ENCODE results near the gene LRRC36.
A peak's percentile ranks its signal among the peaks of the same experiment; 100 is the strongest.

Gene LRRC36

DNA sequence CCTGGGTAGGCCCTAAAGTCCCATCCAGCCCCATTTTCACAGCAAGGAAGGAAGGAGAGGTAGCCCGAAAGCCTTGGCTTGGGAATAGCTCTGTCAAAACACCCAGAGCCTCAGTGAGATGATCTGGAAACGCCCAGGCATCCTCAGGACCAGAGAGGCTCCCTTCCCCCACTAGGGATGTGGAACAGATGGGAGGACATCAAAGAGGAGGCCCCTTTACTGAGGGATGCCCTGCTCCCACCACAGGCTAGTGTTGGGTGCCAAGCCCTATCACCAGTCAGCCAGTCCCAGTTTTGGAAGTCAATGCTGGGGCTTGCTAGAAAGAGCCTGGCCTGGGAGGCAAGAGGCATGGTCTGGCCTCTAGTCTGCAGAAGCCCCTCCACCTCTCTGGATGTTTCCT is 62.0 kb downstream of the LRRC36 start:
- Histone ChIP-seq H3K27ac (replicated peaks) (no peak overlapping the region), H3K4me3 (replicated peaks; ENCODE audit: insufficient read depth, low read length) (no peak overlapping the region), H3K27me3 (ENCODE audit: insufficient read depth, poor library complexity, severe bottlenecking) (peaks cover 12% of the 10 kb centered on the region)
- TF ChIP-seq, protein P1, sequence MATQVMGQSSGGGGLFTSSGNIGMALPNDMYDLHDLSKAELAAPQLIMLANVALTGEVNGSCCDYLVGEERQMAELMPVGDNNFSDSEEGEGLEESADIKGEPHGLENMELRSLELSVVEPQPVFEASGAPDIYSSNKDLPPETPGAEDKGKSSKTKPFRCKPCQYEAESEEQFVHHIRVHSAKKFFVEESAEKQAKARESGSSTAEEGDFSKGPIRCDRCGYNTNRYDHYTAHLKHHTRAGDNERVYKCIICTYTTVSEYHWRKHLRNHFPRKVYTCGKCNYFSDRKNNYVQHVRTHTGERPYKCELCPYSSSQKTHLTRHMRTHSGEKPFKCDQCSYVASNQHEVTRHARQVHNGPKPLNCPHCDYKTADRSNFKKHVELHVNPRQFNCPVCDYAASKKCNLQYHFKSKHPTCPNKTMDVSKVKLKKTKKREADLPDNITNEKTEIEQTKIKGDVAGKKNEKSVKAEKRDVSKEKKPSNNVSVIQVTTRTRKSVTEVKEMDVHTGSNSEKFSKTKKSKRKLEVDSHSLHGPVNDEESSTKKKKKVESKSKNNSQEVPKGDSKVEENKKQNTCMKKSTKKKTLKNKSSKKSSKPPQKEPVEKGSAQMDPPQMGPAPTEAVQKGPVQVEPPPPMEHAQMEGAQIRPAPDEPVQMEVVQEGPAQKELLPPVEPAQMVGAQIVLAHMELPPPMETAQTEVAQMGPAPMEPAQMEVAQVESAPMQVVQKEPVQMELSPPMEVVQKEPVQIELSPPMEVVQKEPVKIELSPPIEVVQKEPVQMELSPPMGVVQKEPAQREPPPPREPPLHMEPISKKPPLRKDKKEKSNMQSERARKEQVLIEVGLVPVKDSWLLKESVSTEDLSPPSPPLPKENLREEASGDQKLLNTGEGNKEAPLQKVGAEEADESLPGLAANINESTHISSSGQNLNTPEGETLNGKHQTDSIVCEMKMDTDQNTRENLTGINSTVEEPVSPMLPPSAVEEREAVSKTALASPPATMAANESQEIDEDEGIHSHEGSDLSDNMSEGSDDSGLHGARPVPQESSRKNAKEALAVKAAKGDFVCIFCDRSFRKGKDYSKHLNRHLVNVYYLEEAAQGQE (IDR thresholded peaks at IDR 0.05; ENCODE audit: insufficient replicate concordance, low read depth) = no peak
- no peak for TF ChIP-seq SPI1 (IDR thresholded peaks at IDR 0.05; ENCODE audit: borderline replicate concordance, low read depth)
- TF ChIP-seq GABPA (IDR thresholded peaks at IDR 0.05; ENCODE audit: low read depth) = no peak
- TF ChIP-seq, protein P2, sequence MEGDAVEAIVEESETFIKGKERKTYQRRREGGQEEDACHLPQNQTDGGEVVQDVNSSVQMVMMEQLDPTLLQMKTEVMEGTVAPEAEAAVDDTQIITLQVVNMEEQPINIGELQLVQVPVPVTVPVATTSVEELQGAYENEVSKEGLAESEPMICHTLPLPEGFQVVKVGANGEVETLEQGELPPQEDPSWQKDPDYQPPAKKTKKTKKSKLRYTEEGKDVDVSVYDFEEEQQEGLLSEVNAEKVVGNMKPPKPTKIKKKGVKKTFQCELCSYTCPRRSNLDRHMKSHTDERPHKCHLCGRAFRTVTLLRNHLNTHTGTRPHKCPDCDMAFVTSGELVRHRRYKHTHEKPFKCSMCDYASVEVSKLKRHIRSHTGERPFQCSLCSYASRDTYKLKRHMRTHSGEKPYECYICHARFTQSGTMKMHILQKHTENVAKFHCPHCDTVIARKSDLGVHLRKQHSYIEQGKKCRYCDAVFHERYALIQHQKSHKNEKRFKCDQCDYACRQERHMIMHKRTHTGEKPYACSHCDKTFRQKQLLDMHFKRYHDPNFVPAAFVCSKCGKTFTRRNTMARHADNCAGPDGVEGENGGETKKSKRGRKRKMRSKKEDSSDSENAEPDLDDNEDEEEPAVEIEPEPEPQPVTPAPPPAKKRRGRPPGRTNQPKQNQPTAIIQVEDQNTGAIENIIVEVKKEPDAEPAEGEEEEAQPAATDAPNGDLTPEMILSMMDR (IDR thresholded peaks at IDR 0.05; ENCODE audit: insufficient read depth, low read length) = no peak
- DNase-seq (ENCODE audit: low read depth in 1 of 2, low spot score in 1 of 2) = no peak

DNA sequence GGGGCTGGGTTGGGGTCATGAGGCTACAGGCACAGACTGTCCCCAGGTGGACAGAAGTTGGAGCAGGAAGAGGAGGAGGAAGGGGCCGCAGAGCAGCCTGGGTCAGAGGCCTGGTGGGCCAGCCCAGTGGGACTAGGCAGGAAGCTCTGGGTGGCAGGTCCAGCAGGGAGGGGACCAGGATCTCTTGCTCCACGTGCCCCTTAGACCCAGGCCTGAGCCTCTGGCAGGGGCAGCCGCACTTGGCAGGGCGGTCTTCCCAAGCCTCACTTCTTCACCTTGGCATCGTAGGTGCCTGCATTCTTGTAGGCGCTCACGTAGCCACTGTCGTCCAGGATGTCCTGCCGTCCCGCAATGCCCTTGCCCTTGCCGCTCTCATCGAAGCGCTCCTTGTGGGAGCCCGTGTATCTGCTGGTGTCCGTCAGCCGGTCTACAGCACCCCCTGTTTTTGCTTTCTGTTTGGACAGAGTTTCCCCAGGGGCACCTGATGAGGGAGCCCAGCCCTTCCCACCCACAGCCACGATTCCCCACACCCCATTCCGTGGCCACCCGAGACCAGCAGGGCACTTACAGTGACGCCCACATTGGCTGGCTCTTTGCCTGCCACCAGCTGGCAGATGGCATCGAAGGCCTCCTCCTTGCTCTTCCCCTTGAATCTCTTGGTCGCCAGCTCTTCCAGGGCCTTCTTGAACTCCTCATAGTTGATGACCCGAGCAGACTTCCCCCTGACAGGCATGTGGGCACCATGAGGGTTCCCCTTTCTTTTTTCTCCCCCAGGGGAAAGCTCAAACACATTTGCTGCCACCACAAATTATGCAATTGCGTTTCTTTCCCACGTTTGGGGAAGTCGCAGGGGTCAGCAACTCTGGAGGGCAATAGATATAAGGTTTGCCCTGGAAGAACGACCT is 63.5 kb downstream of the LRRC36 start:
- Histone ChIP-seq H3K27ac (replicated peaks) (no peak overlapping the region), H3K4me3 (replicated peaks; ENCODE audit: insufficient read depth, low read length) (no peak overlapping the region), H3K27me3 (ENCODE audit: insufficient read depth, poor library complexity, severe bottlenecking) (peaks cover 20% of the 10 kb centered on the region)
- TF ChIP-seq POLR2AphosphoS5 (IDR thresholded peaks at IDR 0.05; ENCODE audit: low read depth) (peak; percentile 67), SPI1 (IDR thresholded peaks at IDR 0.05; ENCODE audit: borderline replicate concordance, low read depth) (peak; percentile 97), GABPA (IDR thresholded peaks at IDR 0.05; ENCODE audit: low read depth) (0 out of 2 replicates have a peak, but pooled peaks have one; percentile 38)
- TF ChIP-seq, protein P2 (IDR thresholded peaks at IDR 0.05; ENCODE audit: insufficient read depth, low read length) = no peak
- TF ChIP-seq, protein P1 (IDR thresholded peaks at IDR 0.05; ENCODE audit: insufficient replicate concordance, low read depth) = no peak
- peak; percentile 92 to 96 for DNase-seq (ENCODE audit: low read depth in 1 of 2, low spot score in 1 of 2)

DNA sequence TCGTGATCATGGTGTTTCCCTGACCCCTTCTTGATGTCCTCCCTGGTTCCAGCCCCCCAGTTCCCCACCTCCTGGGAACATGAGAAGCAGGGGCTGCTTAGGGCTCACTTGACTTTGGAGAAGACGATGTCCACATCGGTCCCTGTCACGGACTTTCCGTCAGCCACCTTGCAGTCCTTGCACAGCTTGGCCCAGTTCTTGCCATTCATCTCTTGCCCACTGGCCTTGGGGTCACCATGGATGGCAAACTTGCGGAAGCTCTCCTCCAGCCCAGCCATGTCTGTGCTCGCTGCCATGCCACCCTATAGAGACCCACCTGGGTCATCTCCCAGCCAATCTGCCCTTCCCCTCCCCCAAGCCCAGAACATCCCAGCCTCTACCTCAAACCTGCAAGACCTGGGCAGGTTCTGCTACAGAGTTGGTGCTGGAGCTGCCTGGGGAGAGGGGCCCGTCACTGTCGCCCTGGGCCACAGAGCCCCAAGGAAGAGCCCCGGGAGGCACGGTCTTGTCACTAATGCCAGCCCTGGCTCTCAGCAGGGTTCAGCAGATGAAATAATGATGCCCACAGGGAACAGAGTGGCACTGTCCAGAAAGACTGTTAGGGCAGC is 64.3 kb downstream of the LRRC36 start:
- H3K27me3 ChIP-seq (ENCODE audit: insufficient read depth, poor library complexity, severe bottlenecking) = peaks cover 20% of the 10 kb centered on the region

More for the DNA sequence above, 64.3 kb downstream of the LRRC36 start:
- TF ChIP-seq GABPA (IDR thresholded peaks at IDR 0.05; ENCODE audit: low read depth) (peak; percentile 7; the same call in 1 of the 2 replicates), SPI1 (IDR thresholded peaks at IDR 0.05; ENCODE audit: borderline replicate concordance, low read depth) (no peak), POLR2AphosphoS5 (IDR thresholded peaks at IDR 0.05; ENCODE audit: low read depth) (no peak)
- TF ChIP-seq, protein P2 (IDR thresholded peaks at IDR 0.05; ENCODE audit: insufficient read depth, low read length) = no peak
- TF ChIP-seq, protein P1 (IDR thresholded peaks at IDR 0.05; ENCODE audit: insufficient replicate concordance, low read depth) = no peak
- no peak overlapping the region for H3K27ac ChIP-seq (replicated peaks)
- no peak for DNase-seq (ENCODE audit: low read depth in 1 of 2, low spot score in 1 of 2)
- H3K4me3 ChIP-seq (replicated peaks; ENCODE audit: insufficient read depth, low read length) = no peak overlapping the region
